SJCRH30 (cell line): Measurements from ENCODE around the gene TAS2R50. TPM values are rescaled to one million over a fixed set of nuclear protein-coding genes. Genes with fewer than 3 reads are reported as not detected.

ENCODE experiments used
- DNase-seq, 2 experiments: peaks; one replicate each; pipeline ENCODE4 v3.0.0-alpha.2; 2015 to 2020
- H3K27ac ChIP-seq: fragments of 250-450 bp; sonication (Bioruptor Pico); 2 replicates; pipeline ENCODE4 v1.5.1; 2020; ENCODE audit warnings: mild to moderate bottlenecking, moderate library complexity
- H3K27me3 ChIP-seq: fragments of 250-450 bp; sonication (Bioruptor Pico); 2 replicates; pipeline ENCODE4 v1.5.1; 2020; ENCODE audit warnings: mild to moderate bottlenecking, moderate library complexity
- H3K36me3 ChIP-seq: fragments of 250-450 bp; sonication (Bioruptor Pico); 2 replicates; pipeline ENCODE4 v1.5.1; 2020; ENCODE audit warnings: mild to moderate bottlenecking, moderate library complexity
- H3K4me1 ChIP-seq: fragments of 250-450 bp; sonication (Bioruptor Pico); 2 replicates; pipeline ENCODE4 v1.5.1; 2020; ENCODE audit warnings: mild to moderate bottlenecking, moderate library complexity
- H3K4me3 ChIP-seq: fragments of 250-450 bp; sonication (Bioruptor Pico); 2 replicates; pipeline ENCODE4 v1.5.1; 2020; ENCODE audit warnings: mild to moderate bottlenecking, moderate library complexity
- H3K9me3 ChIP-seq: fragments of 250-450 bp; sonication (Bioruptor Pico); replicated peaks from 2 replicates; pipeline ENCODE4 v1.5.1; 2020; ENCODE audit warnings: mild to moderate bottlenecking, moderate library complexity
- total RNA-seq: library from RNA; depleted of rRNA; stranded (reverse); fragments of >200 nt; shearing (Covaris generic); gene quantifications from 2 replicates; pipeline ENCODE4 v1.2.3, GENCODE V29; 2014

Gene TAS2R50
- total RNA-seq, 1 experiment from 2014 or later, result 2.3 TPM

DNA sequence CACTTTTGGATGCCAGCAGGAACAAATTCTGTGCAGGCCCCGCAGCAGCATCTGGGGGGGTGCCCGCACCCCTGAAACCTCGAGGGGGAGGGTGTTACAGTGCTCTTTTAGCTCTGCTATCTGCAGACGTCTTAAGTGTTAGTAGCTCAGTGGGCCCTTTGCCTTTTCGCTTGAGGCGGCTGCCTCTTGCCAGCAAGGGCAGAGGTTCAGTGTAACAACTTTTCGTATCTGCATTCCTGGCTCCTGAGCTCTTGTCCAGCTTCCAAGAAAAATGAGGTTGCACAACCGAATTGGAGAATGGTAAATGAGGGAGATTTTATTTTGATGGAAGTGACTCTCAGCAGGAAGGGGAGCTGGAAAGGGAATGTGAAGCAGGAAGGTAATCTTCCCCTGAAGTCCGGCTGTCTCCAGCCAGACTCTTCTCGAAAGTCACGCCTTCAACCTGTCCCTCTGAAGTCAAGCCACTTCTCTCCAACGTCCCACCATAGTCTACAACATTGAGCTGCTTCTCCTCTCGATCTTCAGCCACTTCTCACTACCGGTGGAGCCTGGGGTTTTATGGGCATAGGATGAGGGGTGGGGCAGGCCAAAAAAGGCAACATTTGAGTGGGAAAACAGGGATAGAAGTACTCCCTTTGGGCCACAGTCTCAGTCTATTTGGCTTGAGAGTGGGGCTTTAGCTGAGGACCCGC lies 17.8 kb downstream of the TAS2R50 start:
- Histone ChIP-seq H3K4me1 (no peaks in the 10 kb centered on the region), H3K9me3 (no peaks in the 10 kb centered on the region), H3K4me3 (no peak overlapping the region), H3K27me3 (no peaks in the 10 kb centered on the region), H3K36me3 (peaks cover 2% of the 10 kb centered on the region; the same call in 1 of the 2 replicates), H3K27ac (no peak overlapping the region)
- no peak for DNase-seq

DNA sequence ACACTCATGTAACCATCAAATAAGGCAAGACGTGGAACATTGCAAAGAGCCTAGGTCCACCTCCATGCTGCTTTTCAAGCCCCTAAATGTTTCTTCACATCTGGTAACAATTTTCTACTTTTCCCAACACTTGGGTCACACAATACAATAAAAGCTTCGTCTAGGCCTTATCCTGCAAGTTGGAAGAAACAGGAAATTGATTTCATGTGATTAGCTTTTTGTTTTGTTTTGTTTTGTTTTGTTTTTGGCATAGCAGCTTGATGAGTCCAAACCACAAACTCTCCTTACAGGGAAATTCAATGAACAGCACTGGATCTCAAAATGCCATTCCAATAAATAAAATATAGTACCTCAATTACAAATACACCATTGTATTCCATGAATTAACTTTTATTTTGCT lies 19.3 kb downstream of the TAS2R50 start:
- DNase-seq, result no peak
- no peaks in the 10 kb centered on the region for H3K9me3 ChIP-seq
- H3K36me3 ChIP-seq, result peaks cover 2% of the 10 kb centered on the region; the same call in 1 of the 2 replicates
- H3K4me1 ChIP-seq, result no peaks in the 10 kb centered on the region
- H3K27me3 ChIP-seq, result no peaks in the 10 kb centered on the region
- no peak overlapping the region for H3K27ac ChIP-seq
- H3K4me3 ChIP-seq, result no peak overlapping the region

DNA sequence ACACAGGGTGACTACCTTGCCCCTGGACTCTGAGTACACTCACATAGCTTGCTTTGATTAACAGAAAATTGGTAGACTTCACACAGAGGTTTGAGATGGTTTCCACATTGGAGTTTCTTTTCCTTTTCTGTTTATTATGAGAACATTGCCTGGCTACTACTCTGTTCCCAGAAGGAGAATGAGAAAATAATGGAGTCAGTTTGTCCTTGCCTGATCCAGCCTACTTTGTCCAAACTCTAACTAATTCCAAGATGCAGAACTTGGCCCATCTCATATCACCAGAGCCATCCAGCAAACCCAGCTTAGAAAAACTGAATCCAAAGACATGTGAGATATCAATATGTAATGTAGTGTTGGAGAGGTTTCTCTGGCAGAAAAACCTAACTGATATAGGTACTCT lies 20.4 kb downstream of the TAS2R50 start:
- no peak overlapping the region for H3K27ac ChIP-seq
- H3K27me3 ChIP-seq, result no peaks in the 10 kb centered on the region
- no peaks in the 10 kb centered on the region for H3K4me1 ChIP-seq
- DNase-seq, result no peak
- no peaks in the 10 kb centered on the region for H3K9me3 ChIP-seq
- no peak overlapping the region for H3K4me3 ChIP-seq
- no peaks in the 10 kb centered on the region; the same call in 1 of the 2 replicates for H3K36me3 ChIP-seq

DNA sequence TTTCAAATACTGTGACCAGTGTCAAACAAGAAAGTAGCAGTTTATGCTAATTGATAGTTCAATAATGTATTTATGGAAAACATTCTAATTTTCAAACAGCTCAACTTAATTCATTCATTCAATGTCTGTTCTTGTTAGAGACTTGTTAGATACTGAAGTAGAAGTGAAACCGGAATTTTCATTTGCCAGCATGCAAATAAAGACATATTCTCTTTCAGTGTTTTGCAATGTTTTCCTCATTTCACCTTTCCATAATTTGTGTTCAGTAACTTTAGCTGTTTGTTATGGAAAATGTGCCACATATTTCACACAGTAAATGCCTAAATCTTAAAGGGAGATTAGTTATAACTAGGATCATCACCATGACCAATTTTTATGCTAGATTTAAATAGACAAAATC lies 21.2 kb downstream of the TAS2R50 start:
- no peak for DNase-seq
- H3K9me3 ChIP-seq, result no peaks in the 10 kb centered on the region
- no peaks in the 10 kb centered on the region; the same call in 1 of the 2 replicates for H3K36me3 ChIP-seq
- no peaks in the 10 kb centered on the region for H3K27me3 ChIP-seq
- no peaks in the 10 kb centered on the region for H3K4me1 ChIP-seq
- H3K27ac ChIP-seq, result no peak overlapping the region
- no peak overlapping the region for H3K4me3 ChIP-seq

DNA sequence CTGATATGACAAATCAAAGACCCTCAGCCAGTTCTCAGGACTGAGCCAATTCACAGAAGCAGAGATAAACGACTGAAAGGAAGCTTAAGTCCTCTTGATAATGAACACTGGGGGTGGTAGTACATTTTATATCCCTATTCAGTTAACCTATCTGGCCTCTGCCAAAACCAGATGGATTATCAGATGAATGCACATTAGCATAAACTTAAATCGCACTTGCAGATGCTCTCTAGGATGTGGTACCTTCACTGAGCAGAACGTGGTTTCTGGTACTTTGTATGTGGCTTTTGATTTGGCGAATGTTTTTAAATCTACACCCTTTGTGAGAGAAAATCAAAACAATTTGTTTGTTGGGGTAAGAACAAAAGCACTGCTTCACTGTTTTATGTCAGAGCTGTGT lies 26.5 kb downstream of the TAS2R50 start:
- H3K27ac ChIP-seq, result no peak overlapping the region
- H3K4me3 ChIP-seq, result no peak overlapping the region
- no peaks in the 10 kb centered on the region for H3K4me1 ChIP-seq
- no peak for DNase-seq
- H3K27me3 ChIP-seq, result no peaks in the 10 kb centered on the region
- no peaks in the 10 kb centered on the region for H3K36me3 ChIP-seq
- no peaks in the 10 kb centered on the region for H3K9me3 ChIP-seq

DNA sequence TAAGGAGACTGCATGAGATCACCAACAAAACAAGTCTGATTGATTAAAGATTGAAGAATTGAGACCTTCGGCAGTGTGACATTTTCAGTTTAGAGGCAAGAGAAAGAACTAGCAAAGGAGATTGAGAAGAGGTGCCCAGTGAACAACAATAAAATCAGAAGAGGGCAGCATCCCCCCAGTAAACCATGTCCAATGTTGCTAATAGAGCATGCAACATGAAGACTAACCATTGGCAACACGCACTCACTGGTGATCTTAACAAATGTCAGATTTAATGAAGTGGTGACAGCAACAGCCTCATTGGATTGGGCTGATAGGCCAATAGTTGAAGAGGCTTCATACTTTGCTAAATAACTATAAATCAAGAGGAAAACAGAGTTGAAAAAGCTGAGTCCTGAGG lies 26.9 kb downstream of the TAS2R50 start:
- no peaks in the 10 kb centered on the region for H3K36me3 ChIP-seq
- 0 out of 2 replicates have a peak, but pooled peaks cover 3% of the 10 kb centered on the region for H3K9me3 ChIP-seq
- DNase-seq, result no peak
- H3K4me1 ChIP-seq, result no peaks in the 10 kb centered on the region
- no peak overlapping the region for H3K4me3 ChIP-seq
- no peak overlapping the region for H3K27ac ChIP-seq
- no peaks in the 10 kb centered on the region for H3K27me3 ChIP-seq

DNA sequence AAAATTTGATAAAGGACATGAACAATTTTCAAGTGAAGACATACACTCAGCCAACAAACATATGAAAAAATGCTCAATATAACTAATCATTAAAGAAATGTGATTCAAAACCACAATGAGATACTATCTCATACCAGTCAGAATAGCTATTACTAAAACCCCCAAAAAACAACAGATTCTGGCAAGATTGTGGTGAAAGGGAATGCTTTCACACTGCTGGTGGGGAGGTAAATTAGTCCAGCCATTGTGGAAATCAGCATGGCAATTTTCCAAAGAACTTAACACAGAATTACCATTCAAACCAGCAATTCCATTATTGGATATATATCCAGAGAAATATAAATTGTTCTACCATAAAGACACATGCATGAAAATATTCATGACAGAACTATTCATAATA lies 29.0 kb downstream of the TAS2R50 start:
- no peaks in the 10 kb centered on the region for H3K27me3 ChIP-seq
- H3K4me1 ChIP-seq, result no peaks in the 10 kb centered on the region
- H3K4me3 ChIP-seq, result no peak overlapping the region
- H3K36me3 ChIP-seq, result no peaks in the 10 kb centered on the region
- H3K9me3 ChIP-seq, result peaks cover 3% of the 10 kb centered on the region; the same call in 1 of the 2 replicates
- H3K27ac ChIP-seq, result no peak overlapping the region
- DNase-seq, result no peak

DNA sequence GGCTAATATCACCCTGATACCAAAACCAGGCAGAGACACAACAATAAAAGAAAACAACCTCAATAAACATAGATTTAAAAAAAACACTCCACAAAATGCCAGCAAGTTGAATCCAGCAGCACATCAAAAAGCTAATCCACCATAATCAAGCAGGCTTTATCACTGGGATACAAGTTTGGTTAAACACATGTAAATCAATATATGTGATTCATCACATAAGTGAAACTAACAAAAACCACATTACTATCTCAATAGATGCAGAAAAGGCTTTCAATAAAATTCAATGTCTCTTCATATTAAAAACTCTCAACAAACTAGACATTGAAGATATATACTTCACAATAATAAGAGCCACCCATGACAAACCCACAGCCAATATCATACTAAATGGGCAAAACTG lies 30.6 kb downstream of the TAS2R50 start:
- no peak overlapping the region for H3K27ac ChIP-seq

DNA sequence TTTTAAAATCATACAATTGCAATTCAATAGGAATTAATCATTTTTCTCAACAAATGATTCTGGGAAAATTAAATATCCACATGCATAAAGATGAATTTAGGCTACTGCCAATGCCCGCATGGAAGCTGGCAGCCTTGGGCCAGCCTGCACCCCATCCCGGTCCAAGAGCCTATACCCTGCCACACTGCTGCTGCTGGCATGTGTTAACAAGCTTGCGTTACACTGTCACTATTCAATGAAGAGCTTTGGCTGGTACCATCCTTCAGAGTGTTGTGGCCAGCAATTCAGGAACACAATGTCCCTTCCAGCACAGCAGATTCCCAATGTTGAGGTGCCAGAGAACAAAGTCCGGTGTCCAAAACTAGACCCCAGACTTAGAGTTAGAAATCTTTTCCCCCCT lies 34.1 kb downstream of the TAS2R50 start:
- H3K27ac ChIP-seq, result no peak overlapping the region
- peaks cover 10% of the 10 kb centered on the region; the same call in 1 of the 2 replicates for H3K9me3 ChIP-seq
- H3K27me3 ChIP-seq, result 0 out of 2 replicates have a peak, but pooled peaks cover 3% of the 10 kb centered on the region
- H3K4me1 ChIP-seq, result no peaks in the 10 kb centered on the region
- no peak for DNase-seq
- H3K36me3 ChIP-seq, result peaks cover 3% of the 10 kb centered on the region
- no peak overlapping the region for H3K4me3 ChIP-seq

More for the DNA sequence above, 30.6 kb downstream of the TAS2R50 start:
- H3K27me3 ChIP-seq, result no peaks in the 10 kb centered on the region
- no peak for DNase-seq
- H3K4me1 ChIP-seq, result no peaks in the 10 kb centered on the region
- no peaks in the 10 kb centered on the region; the same call in 1 of the 2 replicates for H3K36me3 ChIP-seq
- H3K4me3 ChIP-seq, result no peak overlapping the region
- peaks cover 3% of the 10 kb centered on the region; the same call in 1 of the 2 replicates for H3K9me3 ChIP-seq

DNA sequence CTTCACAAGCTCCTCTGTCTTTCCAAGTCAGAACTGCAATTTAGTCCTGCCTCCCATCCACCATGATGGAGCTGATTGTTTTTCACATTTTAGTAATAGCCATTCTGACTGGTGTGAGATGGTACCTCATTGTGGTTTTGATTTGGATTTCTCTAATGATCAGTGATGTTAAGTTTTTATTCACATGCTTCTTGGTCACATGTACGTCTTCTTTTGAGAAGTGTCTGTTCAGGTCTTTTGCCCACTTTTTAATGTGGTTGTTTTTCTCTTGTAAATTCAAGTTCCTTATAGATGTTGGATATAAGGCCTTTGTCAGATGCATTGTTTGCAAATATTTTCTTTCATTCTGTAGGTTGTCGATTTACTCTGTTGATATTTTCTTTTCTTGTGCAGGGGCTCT lies 43.5 kb downstream of the TAS2R50 start:
- peaks cover 3% of the 10 kb centered on the region; the same call in 1 of the 2 replicates for H3K36me3 ChIP-seq
- H3K27ac ChIP-seq, result no peak overlapping the region
- no peak for DNase-seq
- H3K4me3 ChIP-seq, result no peak overlapping the region
- peaks cover 8% of the 10 kb centered on the region for H3K4me1 ChIP-seq
- no peaks in the 10 kb centered on the region for H3K27me3 ChIP-seq
- peaks cover 8% of the 10 kb centered on the region; the same call in 1 of the 2 replicates for H3K9me3 ChIP-seq

DNA sequence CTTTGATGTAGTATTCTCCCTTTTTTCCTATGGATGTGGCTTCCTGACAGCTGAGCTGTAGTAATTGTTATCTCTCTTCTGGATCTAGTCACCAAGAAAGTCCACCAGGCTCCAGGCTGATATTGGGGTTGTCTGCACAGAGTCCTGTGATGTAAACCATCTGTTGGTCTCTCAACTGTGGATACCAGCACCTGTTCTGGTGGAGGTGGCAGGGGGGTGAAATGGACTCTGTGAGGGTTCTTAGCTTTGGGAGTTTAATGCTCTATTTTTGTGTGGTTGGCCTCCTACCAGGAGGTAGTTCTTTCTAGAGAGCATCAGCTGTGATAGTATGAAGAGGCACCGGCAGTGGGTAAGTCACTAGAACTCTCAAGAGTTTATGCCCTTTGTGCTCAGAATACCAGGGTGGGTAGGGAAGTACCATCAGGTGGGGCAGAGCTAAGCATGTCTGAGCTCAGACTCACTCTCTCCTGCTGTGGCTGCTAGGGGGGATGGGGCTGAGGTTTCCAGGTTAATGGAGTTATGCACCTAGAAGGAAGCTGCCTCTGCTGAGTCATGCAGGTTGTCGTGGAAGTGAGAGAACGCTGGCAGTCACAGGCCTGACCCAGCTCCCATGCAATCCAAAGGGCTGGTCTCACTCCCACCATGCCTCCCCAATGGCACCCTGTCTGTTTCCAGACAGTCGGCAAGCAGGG lies 44.6 kb downstream of the TAS2R50 start:
- Histone ChIP-seq H3K36me3 (no peaks in the 10 kb centered on the region), H3K4me3 (no peak overlapping the region), H3K27ac (peak overlapping the region; percentile 29), H3K27me3 (no peaks in the 10 kb centered on the region), H3K9me3 (peaks cover 5% of the 10 kb centered on the region; the same call in 1 of the 2 replicates), H3K4me1 (peaks cover 8% of the 10 kb centered on the region)
- DNase-seq, result peak; percentile 77 to 80

DNA sequence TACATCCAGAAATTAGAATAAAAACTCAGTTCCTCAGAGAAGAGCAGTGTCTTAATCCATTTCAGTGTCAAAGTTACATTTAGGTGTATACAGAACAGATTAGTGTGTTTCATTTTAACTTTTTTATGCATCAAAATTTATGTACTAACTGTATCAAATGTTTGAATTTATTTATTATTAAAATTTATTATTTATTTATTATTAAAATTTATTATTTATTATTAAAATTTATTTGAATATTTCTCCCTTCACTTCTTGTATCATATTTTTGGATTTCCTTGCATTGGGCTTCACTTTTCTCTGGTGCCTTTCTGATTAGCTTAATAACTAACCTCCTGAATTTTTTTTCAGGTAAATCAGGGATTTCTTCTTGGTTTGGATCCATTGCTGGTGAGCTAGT lies 45.3 kb downstream of the TAS2R50 start:
- H3K4me1 ChIP-seq, result peaks cover 8% of the 10 kb centered on the region
- no peak for DNase-seq
- H3K27ac ChIP-seq, result no peak overlapping the region
- H3K4me3 ChIP-seq, result no peak overlapping the region
- H3K36me3 ChIP-seq, result no peaks in the 10 kb centered on the region
- peaks cover 5% of the 10 kb centered on the region; the same call in 1 of the 2 replicates for H3K9me3 ChIP-seq
- no peaks in the 10 kb centered on the region for H3K27me3 ChIP-seq

DNA sequence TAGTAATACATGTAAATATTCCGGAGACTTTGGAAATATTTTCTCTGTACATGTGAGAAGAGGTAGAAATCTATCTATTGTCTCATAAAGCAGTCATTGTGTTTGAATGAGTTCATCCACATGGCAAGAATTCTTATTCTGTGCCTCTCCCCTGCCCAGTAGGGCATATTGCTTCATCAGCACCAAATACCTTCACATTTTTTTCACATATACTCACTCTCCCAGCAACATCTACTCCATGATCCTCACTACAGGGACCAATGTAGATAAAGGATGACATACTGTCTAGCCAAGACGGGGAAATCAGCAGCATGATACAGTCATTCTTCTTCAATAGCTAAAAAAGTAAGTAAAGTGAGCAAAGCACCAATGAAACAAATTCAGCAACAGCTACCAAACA lies 46.3 kb downstream of the TAS2R50 start:
- no peak overlapping the region for H3K27ac ChIP-seq

DNA sequence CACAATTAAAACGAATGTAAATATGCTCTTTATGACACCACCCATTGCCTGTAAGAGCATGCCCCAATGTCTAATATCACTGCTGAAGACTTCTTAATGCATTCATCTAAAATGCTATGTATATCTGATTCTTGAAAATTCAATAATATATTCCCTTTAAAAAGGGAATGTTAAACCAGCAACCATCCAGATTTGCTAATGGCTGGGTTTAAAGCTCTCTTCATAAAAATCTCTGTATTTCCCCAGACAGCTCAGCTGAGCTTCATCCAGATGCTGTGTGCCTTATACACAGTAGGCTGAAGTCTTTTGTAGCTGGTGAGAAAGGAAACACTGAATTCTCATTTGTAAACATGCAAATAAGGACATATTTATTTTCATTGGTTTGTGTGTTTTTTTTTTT lies 47.5 kb downstream of the TAS2R50 start, which contains the start of gene TAS2R14:
Gene TAS2R14 (minus strand): TSS at position 101 of the 400 bp plus-strand sequence. CDS start 56 bp downstream, at position 45.
- peaks cover 8% of the 10 kb centered on the region for H3K4me1 ChIP-seq
- DNase-seq, result no peak
- no peak within 1 kb of the TSS for H3K27ac ChIP-seq
- no peaks in the 10 kb centered on the region for H3K36me3 ChIP-seq
- H3K27me3 ChIP-seq, result no peaks in the 10 kb centered on the region
- H3K4me3 ChIP-seq, result no peak within 1 kb of the TSS
- 0 out of 2 replicates have a peak, but pooled peaks cover 5% of the 10 kb centered on the region for H3K9me3 ChIP-seq

More for the DNA sequence above, 46.3 kb downstream of the TAS2R50 start:
- Histone ChIP-seq H3K4me3 (no peak overlapping the region), H3K9me3 (peaks cover 5% of the 10 kb centered on the region; the same call in 1 of the 2 replicates), H3K27me3 (no peaks in the 10 kb centered on the region), H3K36me3 (no peaks in the 10 kb centered on the region), H3K4me1 (peaks cover 8% of the 10 kb centered on the region)
- no peak for DNase-seq

DNA sequence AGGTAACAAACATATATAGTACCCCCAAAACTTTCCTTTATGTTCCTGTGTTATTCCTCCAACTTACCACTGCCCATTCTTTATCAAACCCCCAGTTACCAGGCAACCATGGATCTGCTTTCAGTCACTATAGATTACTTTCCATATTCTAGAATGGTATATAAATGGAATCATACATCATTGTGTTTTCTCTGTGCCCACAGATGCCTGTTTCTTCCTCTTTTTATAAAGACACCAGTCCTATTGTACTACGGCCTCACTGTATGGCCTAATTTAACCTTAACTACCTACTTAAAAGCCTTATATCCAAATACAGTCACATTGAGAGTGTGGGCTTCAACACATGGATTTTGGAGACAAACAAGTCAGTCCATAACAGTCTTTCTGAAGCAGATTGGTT lies 50.2 kb downstream of the TAS2R50 start:
- no peak for DNase-seq
- Histone ChIP-seq H3K9me3 (no peaks in the 10 kb centered on the region), H3K36me3 (no peaks in the 10 kb centered on the region), H3K27me3 (no peaks in the 10 kb centered on the region), H3K4me1 (no peaks in the 10 kb centered on the region; the same call in 1 of the 2 replicates), H3K27ac (no peak overlapping the region), H3K4me3 (no peak overlapping the region)
